Measurements from ENCODE around the gene COL2A1.

DNA sequence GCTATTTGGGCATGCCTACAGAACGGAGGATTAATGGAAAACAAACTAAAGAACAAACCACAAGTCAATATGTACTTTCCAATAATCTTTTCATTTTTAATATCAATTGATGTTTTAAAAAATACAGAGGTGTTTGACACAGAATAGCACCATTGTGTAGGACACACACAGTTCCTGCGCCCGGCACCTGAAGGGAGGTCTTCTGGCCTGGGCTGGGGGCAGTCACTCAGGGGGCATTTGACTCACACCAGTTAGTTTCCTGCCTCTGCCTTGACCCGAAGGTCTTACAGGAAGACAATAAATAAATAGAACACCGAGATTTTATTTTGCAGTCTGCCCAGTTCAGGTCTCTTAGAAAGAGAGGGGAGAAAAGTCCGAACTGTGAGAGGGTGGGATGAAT, 31.4 kb downstream of the COL2A1 start:
- TF ChIP-seq, protein P1, sequence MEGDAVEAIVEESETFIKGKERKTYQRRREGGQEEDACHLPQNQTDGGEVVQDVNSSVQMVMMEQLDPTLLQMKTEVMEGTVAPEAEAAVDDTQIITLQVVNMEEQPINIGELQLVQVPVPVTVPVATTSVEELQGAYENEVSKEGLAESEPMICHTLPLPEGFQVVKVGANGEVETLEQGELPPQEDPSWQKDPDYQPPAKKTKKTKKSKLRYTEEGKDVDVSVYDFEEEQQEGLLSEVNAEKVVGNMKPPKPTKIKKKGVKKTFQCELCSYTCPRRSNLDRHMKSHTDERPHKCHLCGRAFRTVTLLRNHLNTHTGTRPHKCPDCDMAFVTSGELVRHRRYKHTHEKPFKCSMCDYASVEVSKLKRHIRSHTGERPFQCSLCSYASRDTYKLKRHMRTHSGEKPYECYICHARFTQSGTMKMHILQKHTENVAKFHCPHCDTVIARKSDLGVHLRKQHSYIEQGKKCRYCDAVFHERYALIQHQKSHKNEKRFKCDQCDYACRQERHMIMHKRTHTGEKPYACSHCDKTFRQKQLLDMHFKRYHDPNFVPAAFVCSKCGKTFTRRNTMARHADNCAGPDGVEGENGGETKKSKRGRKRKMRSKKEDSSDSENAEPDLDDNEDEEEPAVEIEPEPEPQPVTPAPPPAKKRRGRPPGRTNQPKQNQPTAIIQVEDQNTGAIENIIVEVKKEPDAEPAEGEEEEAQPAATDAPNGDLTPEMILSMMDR (IDR thresholded peaks at IDR 0.05), result no peak
- TF ChIP-seq EP300 (IDR thresholded peaks at IDR 0.05), result no peak
